ENCODE data around the gene NCOA7. TPM values are rescaled to one million over a fixed set of nuclear protein-coding genes. Genes with fewer than 3 reads are reported as not detected.

Gene NCOA7
- total RNA-seq, 1 experiment from 2014 or later, result 14.4 TPM

DNA sequence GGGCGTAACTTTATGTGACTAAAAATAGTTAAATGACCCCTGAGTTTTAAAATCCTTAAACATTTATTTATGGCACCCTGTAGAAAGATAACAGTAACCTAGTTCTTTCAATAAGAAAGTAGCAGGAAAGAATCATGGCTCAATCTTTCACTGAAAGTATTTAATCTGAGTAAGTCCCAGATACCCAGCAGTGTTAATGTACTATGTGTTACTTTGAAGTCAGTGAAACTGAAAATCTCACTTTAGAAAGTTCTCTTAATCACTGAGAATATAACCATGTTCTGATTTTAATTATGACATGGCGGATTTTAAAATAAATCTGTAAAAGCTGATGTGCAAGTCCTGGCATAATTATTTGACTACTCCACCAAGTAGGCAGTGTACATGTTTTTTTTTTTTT, 49.4 kb upstream of the NCOA7 start:
- DNase-seq (ENCODE audit: low spot score) (no peak), ATAC-seq (no peak)
- H3K4me3 Mint-ChIP-seq, result no peak overlapping the region
- H3K27me3 Mint-ChIP-seq (ENCODE audit: low read depth), result peaks cover 4% of the 10 kb centered on the region; the same call in 1 of the 2 replicates
- H3K36me3 Mint-ChIP-seq, result no peaks in the 10 kb centered on the region
- no peaks in the 10 kb centered on the region for H3K9me3 Mint-ChIP-seq
- CTCF ChIA-PET, result interaction anchor here (0.8 to 1.3 kb wide), 3 partner anchors 12 to 27 kb away, joined by 3 to 4 read pairs (median 3); no protein-coding TSS in a partner anchor
- TF ChIP-seq ZNF423 (CRISPR knock-in tag; IDR thresholded peaks at IDR 0.05) (no peak), PRRX2 (CRISPR knock-in tag; IDR thresholded peaks at IDR 0.05) (no peak), JUN (CRISPR knock-in tag; IDR thresholded peaks at IDR 0.05) (no peak), ARID4B (CRISPR knock-in tag; IDR thresholded peaks at IDR 0.05; ENCODE audit: borderline replicate concordance) (no peak), EMX1 (CRISPR knock-in tag; IDR thresholded peaks at IDR 0.05) (no peak), SMAD4 (CRISPR knock-in tag; IDR thresholded peaks at IDR 0.05) (no peak), ZNF425 (CRISPR knock-in tag; conservative IDR thresholded peaks at IDR 0.05) (no peak), IRF2 (CRISPR knock-in tag; IDR thresholded peaks at IDR 0.05; ENCODE audit: borderline replicate concordance, low read depth) (no peak), GRHL2 (CRISPR knock-in tag; IDR thresholded peaks at IDR 0.05; ENCODE audit: insufficient replicate concordance, severe bottlenecking) (no peak), TEAD1 (CRISPR knock-in tag; IDR thresholded peaks at IDR 0.05) (no peak), SOX15 (CRISPR knock-in tag; IDR thresholded peaks at IDR 0.05) (no peak), TEAD4 (CRISPR knock-in tag; IDR thresholded peaks at IDR 0.05) (no peak), ZBTB21 (CRISPR knock-in tag; IDR thresholded peaks at IDR 0.05; ENCODE audit: borderline replicate concordance) (no peak), ZNF219 (CRISPR knock-in tag; IDR thresholded peaks at IDR 0.05; ENCODE audit: borderline replicate concordance) (no peak), OVOL2 (CRISPR knock-in tag; IDR thresholded peaks at IDR 0.05; ENCODE audit: borderline replicate concordance) (no peak), TCF7 (CRISPR knock-in tag; IDR thresholded peaks at IDR 0.05; ENCODE audit: low read depth) (no peak), NR3C1 (CRISPR knock-in tag; conservative IDR thresholded peaks at IDR 0.05; ENCODE audit: low read depth) (no peak), MLX (CRISPR knock-in tag; IDR thresholded peaks at IDR 0.05) (no peak)
- TF ChIP-seq, protein P1, sequence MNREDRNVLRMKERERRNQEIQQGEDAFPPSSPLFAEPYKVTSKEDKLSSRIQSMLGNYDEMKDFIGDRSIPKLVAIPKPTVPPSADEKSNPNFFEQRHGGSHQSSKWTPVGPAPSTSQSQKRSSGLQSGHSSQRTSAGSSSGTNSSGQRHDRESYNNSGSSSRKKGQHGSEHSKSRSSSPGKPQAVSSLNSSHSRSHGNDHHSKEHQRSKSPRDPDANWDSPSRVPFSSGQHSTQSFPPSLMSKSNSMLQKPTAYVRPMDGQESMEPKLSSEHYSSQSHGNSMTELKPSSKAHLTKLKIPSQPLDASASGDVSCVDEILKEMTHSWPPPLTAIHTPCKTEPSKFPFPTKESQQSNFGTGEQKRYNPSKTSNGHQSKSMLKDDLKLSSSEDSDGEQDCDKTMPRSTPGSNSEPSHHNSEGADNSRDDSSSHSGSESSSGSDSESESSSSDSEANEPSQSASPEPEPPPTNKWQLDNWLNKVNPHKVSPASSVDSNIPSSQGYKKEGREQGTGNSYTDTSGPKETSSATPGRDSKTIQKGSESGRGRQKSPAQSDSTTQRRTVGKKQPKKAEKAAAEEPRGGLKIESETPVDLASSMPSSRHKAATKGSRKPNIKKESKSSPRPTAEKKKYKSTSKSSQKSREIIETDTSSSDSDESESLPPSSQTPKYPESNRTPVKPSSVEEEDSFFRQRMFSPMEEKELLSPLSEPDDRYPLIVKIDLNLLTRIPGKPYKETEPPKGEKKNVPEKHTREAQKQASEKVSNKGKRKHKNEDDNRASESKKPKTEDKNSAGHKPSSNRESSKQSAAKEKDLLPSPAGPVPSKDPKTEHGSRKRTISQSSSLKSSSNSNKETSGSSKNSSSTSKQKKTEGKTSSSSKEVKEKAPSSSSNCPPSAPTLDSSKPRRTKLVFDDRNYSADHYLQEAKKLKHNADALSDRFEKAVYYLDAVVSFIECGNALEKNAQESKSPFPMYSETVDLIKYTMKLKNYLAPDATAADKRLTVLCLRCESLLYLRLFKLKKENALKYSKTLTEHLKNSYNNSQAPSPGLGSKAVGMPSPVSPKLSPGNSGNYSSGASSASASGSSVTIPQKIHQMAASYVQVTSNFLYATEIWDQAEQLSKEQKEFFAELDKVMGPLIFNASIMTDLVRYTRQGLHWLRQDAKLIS (CRISPR knock-in tag; IDR thresholded peaks at IDR 0.05; ENCODE audit: borderline replicate concordance), result no peak
- POLR2A ChIA-PET, result no interaction called here
- H3K4me1 Mint-ChIP-seq, result peaks cover 42% of the 10 kb centered on the region
- H3K27ac Mint-ChIP-seq, result no peak overlapping the region
